ENCODE results near the gene DHODH.
"Not testable (repeated sequence)": the region's sequence is repeated elsewhere in the genome, so short reads cannot be mapped to it uniquely, and the experiment has no call there.

DHODH gene

GRCh38 chr16:72049110-72049509 lies 40.6 kb downstream of the DHODH start:
- Histone ChIP-seq H3K4me3 (no peak overlapping the region), H3K27ac (no peak overlapping the region)

GRCh38 chr16:72050769-72051464 lies 42.4 kb downstream of the DHODH start:
- Histone ChIP-seq H3K4me3 (no peak overlapping the region), H3K27ac (no peak overlapping the region)

GRCh38 chr16:72051818-72052217 lies 43.3 kb downstream of the DHODH start:
- Histone ChIP-seq H3K27ac (no peak overlapping the region), H3K4me3 (no peak overlapping the region)

- not testable (repeated sequence) for H3K4me3 ChIP-seq, H3K27ac ChIP-seq
Measured at GRCh38 chr16:72054254-72054847, 45.8 kb downstream of the DHODH start, which contains the start of gene HP. Gene HP, plus strand, starts transcription at chr16:72054505. Its CDS starts 148 bp downstream, at chr16:72054653.

DNA sequence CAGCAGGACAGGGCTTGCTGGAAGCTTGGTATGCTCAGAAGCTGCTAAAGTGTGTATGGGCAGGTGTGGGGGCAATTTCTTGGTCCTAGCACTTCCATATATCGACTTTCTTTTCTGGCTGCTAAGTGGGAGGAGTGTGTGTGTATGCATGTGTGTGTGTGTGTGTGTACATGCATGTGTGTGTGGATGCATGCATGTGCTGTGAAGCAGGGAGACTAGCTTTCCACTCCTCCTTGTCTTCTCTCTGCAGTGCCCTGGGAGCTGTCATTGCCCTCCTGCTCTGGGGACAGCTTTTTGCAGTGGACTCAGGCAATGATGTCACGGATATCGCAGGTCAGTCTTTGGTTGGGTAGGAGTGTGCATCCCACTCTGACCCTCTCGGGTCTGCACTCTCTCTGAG lies 47.4 kb downstream of the DHODH start:
- Histone ChIP-seq H3K27ac (no peak overlapping the region), H3K4me3 (no peak overlapping the region)

DNA sequence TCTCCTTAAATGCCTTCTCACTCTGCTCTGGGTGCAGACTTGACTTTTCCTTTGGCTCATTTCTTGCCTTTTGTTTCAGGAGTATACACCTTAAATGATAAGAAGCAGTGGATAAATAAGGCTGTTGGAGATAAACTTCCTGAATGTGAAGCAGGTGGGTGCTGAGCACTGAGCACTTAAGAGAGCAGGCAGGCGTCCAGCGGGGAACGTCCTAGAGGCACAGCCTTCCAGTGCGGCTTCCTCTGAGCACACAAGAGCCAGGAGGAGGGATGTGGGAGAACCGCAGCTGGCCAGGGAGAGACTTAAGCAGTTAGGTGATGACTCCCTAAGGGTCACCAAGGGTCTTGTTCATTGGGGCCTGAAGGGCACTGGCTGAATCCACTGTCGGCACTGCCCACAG lies 48.8 kb downstream of the DHODH start:
- H3K4me3 ChIP-seq, H3K27ac ChIP-seq: not testable (repeated sequence)

DNA sequence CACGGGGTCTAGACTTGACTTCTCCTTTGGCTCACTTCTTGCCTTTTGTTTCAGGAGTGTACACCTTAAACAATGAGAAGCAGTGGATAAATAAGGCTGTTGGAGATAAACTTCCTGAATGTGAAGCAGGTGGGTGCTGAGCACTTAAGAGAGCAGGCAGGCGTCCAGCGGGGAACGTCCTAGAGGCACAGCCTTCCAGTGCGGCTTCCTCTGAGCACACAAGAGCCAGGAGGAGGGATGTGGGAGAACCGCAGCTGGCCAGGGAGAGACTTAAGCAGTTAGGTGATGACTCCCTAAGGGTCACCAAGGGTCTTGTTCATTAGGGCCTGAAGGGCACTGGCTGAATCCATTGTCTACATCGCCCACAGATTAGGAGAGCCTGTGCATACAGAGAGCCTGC lies 50.5 kb downstream of the DHODH start:
- not testable (repeated sequence) for H3K4me3 ChIP-seq

GRCh38 chr16:72060405-72060804 lies 51.9 kb downstream of the DHODH start:
- no peak overlapping the region for H3K4me3 ChIP-seq
- no peak overlapping the region for H3K27ac ChIP-seq

More for the DNA sequence above, 50.5 kb downstream of the DHODH start:
- H3K27ac ChIP-seq = not testable (repeated sequence)

GRCh38 chr16:72061564-72061963 lies 53.0 kb downstream of the DHODH start:
- no peak overlapping the region for H3K4me3 ChIP-seq
- no peak overlapping the region for H3K27ac ChIP-seq

DNA sequence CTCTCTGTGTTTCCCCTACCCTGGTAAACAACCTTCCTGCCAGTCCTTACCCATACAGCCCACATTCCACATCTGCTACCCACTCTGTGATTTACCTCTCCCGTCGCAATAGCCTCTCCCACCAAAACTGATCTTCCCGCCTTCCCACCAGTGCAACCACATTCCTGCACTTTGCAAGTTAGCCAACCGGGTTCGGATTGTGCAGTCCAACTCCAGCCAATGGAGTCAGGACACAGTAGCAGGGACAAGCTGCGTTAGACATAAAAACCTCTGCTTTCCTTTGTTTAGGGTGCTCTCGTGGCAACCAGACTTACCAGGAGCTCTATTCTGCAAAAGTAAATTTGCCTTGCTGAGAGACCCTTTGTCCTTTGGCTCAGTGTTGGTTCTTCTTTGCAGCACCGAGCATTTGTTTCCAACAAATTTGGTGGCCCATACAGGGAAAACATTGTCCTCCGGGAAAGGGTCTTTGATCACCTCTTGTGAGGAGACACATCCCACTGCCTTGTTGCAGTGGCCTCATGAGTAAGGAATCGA lies 55.9 kb downstream of the DHODH start:
- H3K27ac ChIP-seq = no peak overlapping the region

GRCh38 chr16:72066747-72067146 lies 58.2 kb downstream of the DHODH start:
- Histone ChIP-seq H3K4me3 (no peak overlapping the region), H3K27ac (no peak overlapping the region)

More for the DNA sequence above, 55.9 kb downstream of the DHODH start:
- no peak overlapping the region for H3K4me3 ChIP-seq

GRCh38 chr16:72068930-72069329 lies 60.4 kb downstream of the DHODH start:
- Histone ChIP-seq H3K27ac (no peak overlapping the region), H3K4me3 (no peak overlapping the region)

- H3K27ac ChIP-seq = no peak overlapping the region
- H3K4me3 ChIP-seq = no peak overlapping the region
Measured at GRCh38 chr16:72072514-72073342, 64.2 kb downstream of the DHODH start.

GRCh38 chr16:72073560-72074230 lies 65.2 kb downstream of the DHODH start:
- Histone ChIP-seq H3K27ac (no peak overlapping the region), H3K4me3 (no peak overlapping the region)

GRCh38 chr16:72075067-72075466 lies 66.5 kb downstream of the DHODH start:
- not testable (repeated sequence) for H3K4me3 ChIP-seq, H3K27ac ChIP-seq
